Testis (tissue), 3 donors: Measurements from ENCODE around the gene S1PR5. TPM values are rescaled to one million over a fixed set of nuclear protein-coding genes. Genes with fewer than 3 reads are reported as not detected.

ENCODE experiments used
- DNase-seq: peaks from one replicate; pipeline ENCODE4 v3.0.0-alpha.2; 2019
- H3K27ac ChIP-seq, 2 donors: fragments of 200-600 bp; sonication (generic); one replicate each; pipeline ENCODE4 v1.5.1; 2019
- H3K27me3 ChIP-seq: fragments of 200-600 bp; sonication (generic); one replicate; pipeline ENCODE4 v1.5.1; 2019
- H3K36me3 ChIP-seq: fragments of 200-600 bp; sonication (generic); one replicate; pipeline ENCODE4 v1.5.1; 2017; ENCODE audit warnings: low read depth; ENCODE audit errors: missing control alignments
- H3K4me1 ChIP-seq: fragments of 200-600 bp; sonication (generic); one replicate; pipeline ENCODE4 v1.5.1; 2019
- H3K4me3 ChIP-seq, 2 donors: fragments of 200-600 bp; sonication (generic); one replicate each; pipeline ENCODE4 v1.5.1; 2017 to 2019
- H3K9me3 ChIP-seq: fragments of 200-600 bp; sonication (generic); one replicate; pipeline ENCODE4 v1.5.1; 2017
- CTCF ChIP-seq, 3 experiments: fragments of 450-650 bp in 2 of 3; fragments of 200-600 bp in 1 of 3; sonication (generic) in 1 of 3; IDR thresholded peaks; one replicate each; pipeline ENCODE4 v1.5.1; 2016 to 2019; ENCODE audit warnings: antibody characterized with exemption in 3 of 3, mild to moderate bottlenecking in 2 of 3, moderate library complexity in 1 of 3
- POLR2A ChIP-seq: fragments of 450-650 bp; IDR thresholded peaks from one replicate; pipeline ENCODE4 v1.6.1; 2017; ENCODE audit warnings: antibody characterized with exemption, mild to moderate bottlenecking, moderate library complexity
- WGBS, 2 donors: methylation state at CpG; one replicate each; pipeline ENCODE4 v1.1.5; 2018; 5-methylcytosine and 5-hydroxymethylcytosine counted together
- intact Hi-C: fragments of 100-400 bp; cut with DNase I; formaldehyde crosslinking; loops from one replicate; pipeline ENCODE4 v1.15.1; 2023; ENCODE audit warnings: low total_unique reads
- microRNA counts, 2 donors: library from miRNA; unstranded; fragments of <30 nt; microRNA quantifications; one replicate each; lab custom pipeline; 2016
- microRNA-seq, 2 donors: library from miRNA; unstranded; fragments of <30 nt; microRNA quantifications; one replicate each; pipeline ENCODE4, GENCODE V29; 2016; ENCODE audit warnings: borderline number of aligned reads in 2 of 2, borderline replicate concordance in 1 of 2
- polyA plus RNA-seq: library from polyadenylated mRNA; stranded (reverse); fragments of 350-450 nt; fragmentation: Illumina TruSeq; extraction: RNeasy Lipid Tissue Mini Kit (QIAGEN cat#74804); gene quantifications from one replicate; pipeline ENCODE4 v1.2.3, GENCODE V29; 2014; ENCODE audit warnings: low read depth, low replicate concordance; ENCODE audit not compliant: insufficient read depth
- small RNA-seq, 2 donors: library from RNA; depleted of rRNA; stranded (forward); fragments of <200 nt; gene quantifications; one replicate each; pipeline ENCODE3, GENCODE V24; 2016
- total RNA-seq, 2 donors: library from RNA; depleted of rRNA; stranded (reverse); fragments of >200 nt; gene quantifications; one replicate each; pipeline ENCODE4 v1.2.3, GENCODE V29; 2016

The S1PR5 gene
- total and polyA plus RNA-seq, 3 donors from 2014 or later, result 0.12 to 0.61 (median 0.31) TPM

- H3K27ac ChIP-seq, result no peak overlapping the region
- H3K27me3 ChIP-seq, result no peaks in the 10 kb centered on the region
- intact Hi-C loops, result no loop called here
- no peaks in the 10 kb centered on the region for H3K4me1 ChIP-seq
- DNase-seq, result no peak
- 81 to 95% methylated on average over 5 of the region's 5 CpGs for WGBS, 2 donors
- H3K36me3 ChIP-seq, result no peaks in the 10 kb centered on the region
- no peak for TF ChIP-seq POLR2A
- no peak for TF ChIP-seq CTCF (IDR thresholded peaks at IDR 0.05)
- no peak overlapping the region for H3K4me3 ChIP-seq
- no peaks in the 10 kb centered on the region for H3K9me3 ChIP-seq
Observed at GRCh38 chr19:10464456-10464855, 52.8 kb downstream of the S1PR5 start.

MicroRNAs encoded within 50 kb of the gene (microRNA counts, 767-probe panel; counts per million panel counts)
- 0 to 152 counts per million in 2 donors for microRNA hsa-miR-1238 (lab: Ali Mortazavi, UCI)

Small RNA genes lying within 50 kb of the gene (microRNA-seq; reads per million reads assigned to microRNA genes)
- 0 reads per million in 2 donors for gene MIR1238

Small RNA genes lying within 50 kb of the gene (small RNA-seq; reads per million reads assigned to genes)
- 0 reads per million in 2 donors for gene MIR1238
- 0 reads per million in 2 donors for gene RNU7-140P

Other genes starting within 250 kb of the S1PR5 start
- 10 to 100 TPM; 10.1 to 18.0 TPM for gene ICAM1, start 246.3 kb downstream of the S1PR5 start, total RNA-seq
- 14.3 TPM for gene ICAM1, start 246.3 kb downstream of the S1PR5 start, polyA plus RNA-seq
- under 1 TPM; 0.25 to 0.47 TPM for gene ICAM4, start 230.5 kb downstream of the S1PR5 start, total RNA-seq
- gene ICAM4, start 230.5 kb downstream of the S1PR5 start, polyA plus RNA-seq, result 0.28 TPM
- gene ICAM5, start 227.5 kb downstream of the S1PR5 start, total RNA-seq, result 1 to 10 TPM; 4.3 to 7.6 TPM
- gene ICAM5, start 227.5 kb downstream of the S1PR5 start, polyA plus RNA-seq, result 5.4 TPM
- gene ZGLP1, start 207.6 kb downstream of the S1PR5 start, total RNA-seq, result 10 to 100 TPM; 12.8 to 22.1 TPM
- gene ZGLP1, start 207.6 kb downstream of the S1PR5 start, polyA plus RNA-seq, result 10.5 TPM
- gene FDX2, start 201.4 kb downstream of the S1PR5 start, total RNA-seq, result 10 to 100 TPM; 35.7 to 40.2 TPM
- gene FDX2, start 201.4 kb downstream of the S1PR5 start, polyA plus RNA-seq, result 26.8 TPM
- 10 to 100 TPM; 34.5 to 49.6 TPM for gene RAVER1, start 183.9 kb downstream of the S1PR5 start, total RNA-seq
- gene RAVER1, start 183.9 kb downstream of the S1PR5 start, polyA plus RNA-seq, result 32.3 TPM
- gene ICAM3, start 177.8 kb downstream of the S1PR5 start, total RNA-seq, result 1 to 10 TPM; 2.4 to 2.8 TPM
- gene ICAM3, start 177.8 kb downstream of the S1PR5 start, polyA plus RNA-seq, result 6.3 TPM
- gene TYK2, start 136.9 kb downstream of the S1PR5 start, total RNA-seq, result 100 to 1,000 TPM; 112 to 113 TPM
- gene TYK2, start 136.9 kb downstream of the S1PR5 start, polyA plus RNA-seq, result 47.6 TPM
- 100 to 1,000 TPM; 160 to 210 TPM for gene CDC37, start 113.9 kb downstream of the S1PR5 start, total RNA-seq
- 170 TPM for gene CDC37, start 113.9 kb downstream of the S1PR5 start, polyA plus RNA-seq
- gene PDE4A, start 96.9 kb downstream of the S1PR5 start, total RNA-seq, result 10 to 100 TPM; 20.1 to 35.0 TPM
- 35.4 TPM for gene PDE4A, start 96.9 kb downstream of the S1PR5 start, polyA plus RNA-seq
- gene KEAP1, start 14.1 kb downstream of the S1PR5 start, total RNA-seq, result 10 to 100 TPM; 40.7 to 61.0 TPM
- 54.1 TPM for gene KEAP1, start 14.1 kb downstream of the S1PR5 start, polyA plus RNA-seq
- 10 to 100 TPM; 80.5 to 97.1 TPM for gene ATG4D, start 26.5 kb upstream of the S1PR5 start, total RNA-seq
- gene ATG4D, start 26.5 kb upstream of the S1PR5 start, polyA plus RNA-seq, result 167 TPM
- gene KRI1, start 48.6 kb upstream of the S1PR5 start, total RNA-seq, result 10 to 100 TPM; 33.7 to 34.6 TPM
- 48.3 TPM for gene KRI1, start 48.6 kb upstream of the S1PR5 start, polyA plus RNA-seq
- gene CDKN2D, start 51.5 kb upstream of the S1PR5 start, total RNA-seq, result 10 to 100 TPM; 30.6 to 37.2 TPM
- gene CDKN2D, start 51.5 kb upstream of the S1PR5 start, polyA plus RNA-seq, result 57.7 TPM
- 1 to 10 TPM; 6.9 to 7.7 TPM for gene AP1M2, start 69.9 kb upstream of the S1PR5 start, total RNA-seq
- 23.3 TPM for gene AP1M2, start 69.9 kb upstream of the S1PR5 start, polyA plus RNA-seq
- 100 to 1,000 TPM; 360 to 463 TPM for gene SLC44A2, start 108.1 kb upstream of the S1PR5 start, total RNA-seq
- gene SLC44A2, start 108.1 kb upstream of the S1PR5 start, polyA plus RNA-seq, result 268 TPM
- gene ILF3, start 136.9 kb upstream of the S1PR5 start, total RNA-seq, result 100 to 1,000 TPM; 246 to 253 TPM
- 263 TPM for gene ILF3, start 136.9 kb upstream of the S1PR5 start, polyA plus RNA-seq
- 10 to 100 TPM; 44.3 to 44.6 TPM for gene QTRT1, start 184.0 kb upstream of the S1PR5 start, total RNA-seq
- 27.8 TPM for gene QTRT1, start 184.0 kb upstream of the S1PR5 start, polyA plus RNA-seq
- 100 to 1,000 TPM; 226 to 274 TPM for gene DNM2, start 200.6 kb upstream of the S1PR5 start, total RNA-seq
- gene DNM2, start 200.6 kb upstream of the S1PR5 start, polyA plus RNA-seq, result 166 TPM